OCI-M1 (cell line): Measurements from ENCODE around the gene OSGIN1.

Experiments
- DNase-seq: peaks from one replicate; lab custom pipeline; 2025; lab: John Stamatoyannopoulos, UW

OSGIN1 gene

DNA sequence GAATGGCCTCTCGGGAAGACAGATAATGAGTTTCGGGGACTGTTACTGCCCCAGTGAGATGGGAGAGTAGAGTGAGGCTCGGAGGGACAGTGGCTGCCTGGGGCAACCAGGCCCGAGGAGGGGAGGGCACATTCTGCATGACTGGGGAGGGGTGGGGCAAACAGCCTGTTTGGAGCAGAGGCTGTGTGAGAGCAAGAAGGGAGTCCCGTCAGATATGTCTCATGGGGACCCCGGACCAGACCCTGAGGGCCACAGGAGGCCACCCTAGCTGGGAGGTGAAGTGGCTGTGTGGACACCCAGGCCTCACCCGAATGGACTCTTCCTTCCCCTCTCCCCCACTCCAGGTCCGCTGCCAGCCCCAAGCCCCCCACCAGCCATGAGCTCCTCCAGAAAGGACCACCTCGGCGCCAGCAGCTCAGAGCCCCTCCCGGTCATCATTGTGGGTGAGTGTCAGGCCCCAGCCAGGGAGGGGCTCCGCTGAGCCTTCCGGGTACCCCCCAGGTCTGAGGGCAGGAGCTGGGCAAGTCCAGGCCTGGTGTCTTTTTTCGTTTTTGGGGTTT is 4.3 kb downstream of the OSGIN1 start:
- no peak for DNase-seq

DNA sequence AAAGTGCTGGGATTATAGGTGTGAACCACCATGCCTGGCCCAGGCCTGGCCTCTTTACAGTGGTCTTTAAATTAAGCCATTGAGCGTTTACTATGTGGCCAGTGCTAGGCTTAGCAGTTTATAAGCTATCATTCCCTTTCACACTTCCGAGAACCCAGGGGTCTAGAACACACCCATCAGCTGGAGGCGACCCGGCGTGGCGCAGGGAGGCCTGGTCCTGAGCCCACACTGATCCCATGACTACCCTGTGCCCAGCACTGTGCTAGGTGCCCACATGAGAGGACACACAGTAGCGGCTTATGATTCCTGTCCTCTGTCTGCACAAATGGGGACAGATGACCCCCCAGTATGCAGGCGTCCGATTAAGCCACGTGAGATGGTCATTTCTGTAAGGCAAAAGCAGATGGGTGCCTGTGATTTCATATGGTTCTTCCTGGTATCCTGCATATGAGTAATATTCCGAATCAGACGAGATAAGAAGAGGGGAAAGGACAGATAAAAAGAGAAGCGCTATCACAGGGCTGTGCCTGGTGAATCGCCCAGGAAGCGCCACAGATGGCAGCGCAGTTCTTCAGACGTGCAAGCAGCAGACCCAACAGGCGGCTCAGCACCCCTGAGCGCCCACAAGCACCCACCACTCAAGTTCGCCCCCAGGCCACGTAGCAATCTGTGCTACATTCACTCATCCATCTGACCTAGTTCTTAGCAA is 5.3 kb downstream of the OSGIN1 start:
- no peak for DNase-seq

DNA sequence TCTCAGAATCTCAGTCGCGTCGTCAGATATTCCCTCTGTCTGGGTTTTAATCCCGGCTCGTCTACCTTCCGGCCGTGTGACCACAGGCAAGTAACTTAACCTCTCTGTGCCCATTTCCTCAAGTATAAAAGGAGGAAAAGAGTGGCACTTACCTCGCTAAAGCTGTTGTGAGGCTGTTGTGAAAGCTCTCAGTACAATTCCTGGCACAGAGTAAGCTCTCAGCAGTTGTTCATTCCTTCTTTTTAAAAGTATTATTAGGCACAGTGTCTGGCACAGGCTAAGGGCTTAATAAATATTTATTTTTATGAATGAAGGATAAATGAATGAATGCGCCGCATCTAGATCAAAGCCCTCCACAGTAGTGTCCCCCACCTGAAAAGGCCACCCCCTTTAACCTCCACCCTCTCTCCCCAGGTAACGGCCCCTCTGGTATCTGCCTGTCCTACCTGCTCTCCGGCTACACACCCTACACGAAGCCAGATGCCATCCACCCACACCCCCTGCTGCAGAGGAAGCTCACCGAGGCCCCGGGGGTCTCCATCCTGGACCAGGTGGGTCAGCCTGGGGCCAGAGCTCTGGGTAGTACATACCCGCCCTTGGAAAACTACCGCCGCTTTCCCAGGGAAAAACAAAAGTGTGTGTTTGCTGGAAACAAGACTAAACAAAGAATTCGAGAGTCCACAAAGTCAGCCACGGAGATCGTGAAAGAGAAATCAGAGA is 6.0 kb downstream of the OSGIN1 start:
- no peak for DNase-seq

DNA sequence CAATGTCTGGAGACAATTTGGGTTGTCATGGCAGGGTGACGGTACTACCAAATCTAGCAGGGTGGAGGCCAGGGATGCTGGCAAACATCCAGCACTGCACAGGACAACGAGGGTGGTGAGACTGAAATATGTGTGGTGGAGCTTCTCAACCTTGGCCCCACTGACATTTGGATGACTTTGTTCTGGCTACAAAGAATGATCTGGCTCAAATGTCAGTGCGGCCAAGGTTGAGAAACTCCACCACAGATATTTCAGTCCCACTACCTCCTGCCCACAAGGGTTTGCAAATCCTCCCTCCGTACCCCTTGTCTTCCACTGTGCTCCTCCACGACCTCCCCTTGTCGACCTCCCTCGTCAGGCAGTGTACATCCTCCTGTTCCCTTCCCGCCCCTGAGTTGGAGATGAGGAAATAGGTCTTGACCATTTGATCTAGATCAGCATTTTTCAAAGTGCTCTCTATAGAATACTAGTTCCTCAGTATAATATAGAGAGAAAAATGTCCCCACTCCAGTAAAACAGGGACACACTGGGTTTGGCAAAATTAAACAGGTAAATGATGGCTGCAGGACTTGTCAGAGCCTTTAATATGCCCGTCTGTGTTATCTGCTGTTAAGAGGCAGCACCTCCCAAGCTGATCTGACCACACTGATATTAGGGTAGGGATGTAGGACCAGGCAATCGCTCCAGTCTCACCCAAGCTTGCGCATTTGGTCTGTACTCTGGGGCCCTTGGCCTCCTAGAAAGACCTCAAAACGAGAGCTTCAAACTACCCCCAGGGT is 6.8 kb downstream of the OSGIN1 start:
- no peak for DNase-seq

DNA sequence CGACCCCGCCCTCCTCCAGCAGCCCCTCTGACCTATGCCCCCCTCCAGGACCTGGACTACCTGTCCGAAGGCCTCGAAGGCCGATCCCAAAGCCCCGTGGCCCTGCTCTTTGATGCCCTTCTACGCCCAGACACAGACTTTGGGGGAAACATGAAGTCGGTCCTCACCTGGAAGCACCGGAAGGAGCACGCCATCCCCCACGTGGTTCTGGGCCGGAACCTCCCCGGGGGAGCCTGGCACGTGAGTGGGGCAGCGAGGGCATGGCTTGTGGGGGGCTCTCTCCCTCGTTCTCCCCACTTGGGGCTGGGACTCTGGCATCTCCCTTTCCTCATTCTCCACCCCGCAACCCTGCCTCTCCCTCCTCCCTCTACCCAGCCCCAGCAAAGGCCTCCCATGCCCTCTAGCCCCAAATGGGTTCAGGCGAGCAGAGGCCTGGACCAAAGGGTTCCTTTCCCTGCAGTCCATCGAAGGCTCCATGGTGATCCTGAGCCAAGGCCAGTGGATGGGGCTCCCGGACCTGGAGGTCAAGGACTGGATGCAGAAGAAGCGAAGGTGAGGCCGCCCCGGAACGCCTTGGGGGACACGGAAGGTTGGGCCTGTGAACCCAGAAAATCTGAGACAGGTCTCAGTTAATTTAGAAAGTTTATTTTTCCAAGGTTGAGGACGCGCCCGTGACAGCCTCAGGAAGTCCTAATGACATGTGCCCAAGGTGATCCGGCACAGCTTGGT is 7.6 kb downstream of the OSGIN1 start:
- no peak for DNase-seq

DNA sequence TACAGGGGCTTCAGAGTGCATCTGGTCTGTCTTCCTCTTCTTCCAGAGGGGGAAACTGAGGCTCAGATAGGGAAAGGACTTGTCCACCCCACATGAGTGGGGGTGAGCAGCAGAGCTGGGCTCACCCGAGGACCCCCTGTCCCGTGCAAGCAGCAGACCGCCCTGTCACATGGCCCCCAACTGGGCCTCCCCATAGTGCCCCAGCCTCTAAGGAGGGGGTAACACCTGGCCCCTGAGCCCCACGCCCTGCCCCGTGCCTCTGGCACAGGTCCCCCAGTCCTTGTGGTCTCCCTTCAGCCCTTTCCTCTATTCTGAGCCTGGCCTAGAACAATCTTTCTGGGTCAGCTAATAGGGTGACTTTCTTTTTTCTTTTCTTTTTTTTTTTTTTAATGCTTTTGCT is 8.6 kb downstream of the OSGIN1 start:
- no peak for DNase-seq

DNA sequence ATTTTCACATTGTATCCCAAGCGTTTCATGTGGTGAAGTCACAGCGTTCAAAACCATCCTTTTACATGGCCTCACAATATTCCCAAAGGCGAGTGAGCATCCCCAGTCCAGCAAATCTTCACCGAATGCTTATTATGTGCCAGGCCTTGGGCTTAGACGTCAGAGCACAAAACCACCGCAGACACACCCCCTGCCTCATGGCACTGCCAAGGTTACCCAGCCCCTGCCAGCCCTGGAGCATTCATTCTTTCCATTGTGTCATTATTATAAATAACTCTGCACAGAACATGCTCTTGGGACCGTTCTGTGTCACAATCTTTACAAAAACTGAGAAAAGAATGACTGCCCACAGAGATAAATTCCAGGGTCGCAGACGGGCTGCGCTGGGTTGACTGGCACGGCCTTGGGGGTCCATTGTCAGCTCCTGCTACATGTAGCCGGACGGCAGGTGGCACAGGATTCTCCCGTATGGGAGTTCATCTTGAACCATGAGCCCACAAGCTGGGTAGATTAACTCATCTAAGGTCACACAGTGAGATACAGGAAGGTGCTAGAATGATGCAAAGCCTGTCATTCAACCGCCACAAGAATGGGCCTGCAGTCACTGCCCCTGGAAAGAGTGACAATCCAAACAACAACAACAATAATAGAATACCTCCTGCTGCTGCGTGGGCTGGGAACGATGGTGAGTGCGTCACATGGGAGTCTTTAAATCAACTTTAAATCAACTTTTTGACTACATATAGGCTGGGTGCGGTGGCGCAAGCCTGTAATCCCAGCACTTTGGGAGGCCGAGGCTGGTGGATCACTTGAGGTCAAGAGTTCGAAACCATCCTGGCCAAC is 10.5 kb downstream of the OSGIN1 start:
- DNase-seq, result no peak

DNA sequence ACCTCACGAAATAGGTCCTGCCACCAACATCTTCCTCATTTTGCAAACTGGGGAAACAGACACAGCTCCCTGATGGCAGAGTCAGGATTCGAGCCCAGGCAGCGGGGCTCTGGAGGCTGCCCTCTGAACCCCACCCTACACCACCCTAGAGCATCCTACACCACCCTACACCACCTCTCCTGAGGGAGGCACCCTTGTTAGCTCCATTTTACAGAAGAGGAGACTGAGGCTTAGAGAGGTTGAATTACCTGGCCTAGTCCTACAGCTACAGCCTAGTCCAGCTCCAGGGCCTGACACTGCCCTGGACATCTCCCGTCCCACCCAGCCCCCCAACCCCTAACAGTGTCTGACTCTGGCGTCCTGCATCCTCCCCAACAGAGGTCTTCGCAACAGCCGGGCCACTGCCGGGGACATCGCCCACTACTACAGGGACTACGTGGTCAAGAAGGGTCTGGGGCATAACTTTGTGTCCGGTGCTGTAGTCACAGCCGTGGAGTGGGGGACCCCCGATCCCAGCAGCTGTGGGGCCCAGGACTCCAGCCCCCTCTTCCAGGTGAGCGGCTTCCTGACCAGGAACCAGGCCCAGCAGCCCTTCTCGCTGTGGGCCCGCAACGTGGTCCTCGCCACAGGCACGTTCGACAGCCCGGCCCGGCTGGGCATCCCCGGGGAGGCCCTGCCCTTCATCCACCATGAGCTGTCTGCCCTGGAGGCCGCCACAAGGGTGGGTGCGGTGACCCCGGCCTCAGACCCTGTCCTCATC is 11.8 kb downstream of the OSGIN1 start:
- no peak for DNase-seq

DNA sequence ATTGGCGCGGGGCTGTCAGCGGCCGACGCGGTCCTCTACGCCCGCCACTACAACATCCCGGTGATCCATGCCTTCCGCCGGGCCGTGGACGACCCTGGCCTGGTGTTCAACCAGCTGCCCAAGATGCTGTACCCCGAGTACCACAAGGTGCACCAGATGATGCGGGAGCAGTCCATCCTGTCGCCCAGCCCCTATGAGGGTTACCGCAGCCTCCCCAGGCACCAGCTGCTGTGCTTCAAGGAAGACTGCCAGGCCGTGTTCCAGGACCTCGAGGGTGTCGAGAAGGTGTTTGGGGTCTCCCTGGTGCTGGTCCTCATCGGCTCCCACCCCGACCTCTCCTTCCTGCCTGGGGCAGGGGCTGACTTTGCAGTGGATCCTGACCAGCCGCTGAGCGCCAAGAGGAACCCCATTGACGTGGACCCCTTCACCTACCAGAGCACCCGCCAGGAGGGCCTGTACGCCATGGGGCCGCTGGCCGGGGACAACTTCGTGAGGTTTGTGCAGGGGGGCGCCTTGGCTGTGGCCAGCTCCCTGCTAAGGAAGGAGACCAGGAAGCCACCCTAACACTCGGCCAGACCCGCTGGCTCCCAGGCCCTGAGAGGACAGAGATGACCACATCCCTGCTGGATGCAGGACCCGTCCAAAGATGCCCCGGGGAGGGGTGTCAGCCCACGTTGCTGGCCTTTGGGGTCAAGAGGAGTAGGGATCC is 12.6 kb downstream of the OSGIN1 start:
- DNase-seq, result no peak

DNA sequence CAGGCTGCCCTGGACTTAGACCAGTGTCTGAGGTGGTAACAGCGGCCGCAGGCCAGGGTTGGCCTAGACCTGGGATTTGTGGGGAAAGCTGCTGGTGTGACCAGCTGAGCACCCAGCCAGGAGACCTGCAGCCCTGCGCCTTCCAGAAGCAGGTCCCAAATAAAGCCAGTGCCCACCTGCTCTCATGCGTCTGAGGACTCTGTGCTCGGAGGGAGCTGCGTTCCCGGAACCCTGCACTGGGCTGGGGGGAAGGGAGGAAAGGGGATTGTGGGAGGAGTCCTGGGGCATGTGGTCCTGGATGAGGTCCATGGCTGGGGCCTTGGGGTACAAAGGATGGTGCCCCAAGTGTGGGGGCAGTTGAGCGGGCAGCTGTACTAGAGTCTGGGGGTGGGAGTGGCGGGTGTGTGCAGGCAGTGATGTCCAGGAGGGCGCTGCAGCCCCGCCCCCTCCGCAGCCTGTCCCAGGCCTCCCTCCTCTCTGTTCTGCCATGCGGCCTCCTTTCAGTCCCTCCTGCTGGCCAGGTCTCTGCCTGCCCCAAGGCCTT is 13.2 kb downstream of the OSGIN1 start:
- DNase-seq, result no peak

DNA sequence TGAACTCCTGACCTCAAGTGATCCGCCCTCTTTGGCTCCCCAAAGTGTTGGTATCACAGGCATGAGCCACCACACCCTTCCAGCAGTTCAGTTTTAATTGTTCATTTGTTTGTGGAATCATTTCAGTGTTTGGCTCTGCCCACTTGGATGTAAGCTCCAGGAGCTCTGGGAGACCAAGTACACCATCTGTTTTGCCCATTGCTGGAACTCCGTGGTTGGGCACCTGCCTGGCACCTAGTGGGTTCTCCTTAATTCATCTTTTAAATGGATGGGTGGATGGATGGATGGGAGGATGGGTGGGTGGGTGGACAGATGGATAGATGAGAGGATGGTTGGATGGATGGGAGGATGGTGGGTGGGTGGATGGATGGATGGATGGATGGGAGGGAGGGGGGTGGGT is 14.1 kb downstream of the OSGIN1 start:
- DNase-seq, result no peak

DNA sequence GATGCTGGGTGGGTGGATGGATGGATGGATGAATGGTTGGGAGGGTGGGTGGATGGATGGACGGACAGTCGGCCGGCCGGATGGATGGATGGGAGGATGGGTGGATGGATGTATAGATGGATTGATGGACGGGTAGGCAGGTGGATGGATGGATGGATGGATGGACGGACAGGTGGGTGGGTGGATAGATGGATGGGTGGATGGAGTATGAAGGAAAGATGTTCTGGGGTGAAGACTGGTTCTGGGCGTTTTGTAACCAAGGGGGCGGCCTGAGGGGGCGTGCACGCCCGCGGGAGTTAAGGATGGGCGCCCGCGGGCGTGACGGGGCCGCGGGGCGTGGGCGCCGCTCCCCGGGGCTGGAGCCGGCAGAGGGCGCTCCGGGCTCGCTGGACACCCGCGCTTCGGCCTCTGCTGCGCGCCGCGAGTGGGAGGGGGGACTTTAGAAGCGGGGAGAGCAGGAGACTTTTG is 14.8 kb downstream of the OSGIN1 start, which contains the start of gene NECAB2:
NECAB2 (plus strand) TSS at position 407 of the 468 bp plus-strand sequence. CDS start 405 bp downstream, outside the sequence.
- peak; percentile 54 for DNase-seq

DNA sequence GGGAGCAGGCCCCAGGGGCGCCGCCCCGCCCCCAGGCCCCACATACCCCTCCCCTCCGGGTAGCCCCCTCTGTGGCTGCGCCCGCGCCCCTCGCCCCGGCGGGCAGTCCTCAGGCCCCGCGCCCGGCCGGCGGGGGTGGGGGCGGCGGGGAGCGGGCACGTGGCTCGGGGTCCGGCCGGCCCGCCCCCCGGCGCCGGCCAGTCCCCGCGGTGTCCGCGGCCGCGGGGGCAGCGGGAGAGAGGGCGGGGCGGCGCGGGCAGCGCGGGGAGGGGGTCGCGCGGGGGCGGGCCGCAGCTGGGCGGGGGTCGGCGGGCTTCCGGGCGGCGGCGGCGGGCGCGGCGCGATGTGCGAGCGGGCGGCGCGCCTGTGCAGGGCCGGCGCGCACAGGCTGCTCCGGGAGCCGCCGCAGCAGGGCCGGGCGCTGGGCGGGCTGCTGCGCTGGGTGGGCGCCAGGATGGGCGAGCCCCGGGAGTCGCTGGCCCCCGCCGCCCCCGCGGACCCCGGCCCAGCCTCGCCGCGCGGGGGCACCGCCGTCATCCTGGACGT is 15.3 kb downstream of the OSGIN1 start:
- no peak for DNase-seq

DNA sequence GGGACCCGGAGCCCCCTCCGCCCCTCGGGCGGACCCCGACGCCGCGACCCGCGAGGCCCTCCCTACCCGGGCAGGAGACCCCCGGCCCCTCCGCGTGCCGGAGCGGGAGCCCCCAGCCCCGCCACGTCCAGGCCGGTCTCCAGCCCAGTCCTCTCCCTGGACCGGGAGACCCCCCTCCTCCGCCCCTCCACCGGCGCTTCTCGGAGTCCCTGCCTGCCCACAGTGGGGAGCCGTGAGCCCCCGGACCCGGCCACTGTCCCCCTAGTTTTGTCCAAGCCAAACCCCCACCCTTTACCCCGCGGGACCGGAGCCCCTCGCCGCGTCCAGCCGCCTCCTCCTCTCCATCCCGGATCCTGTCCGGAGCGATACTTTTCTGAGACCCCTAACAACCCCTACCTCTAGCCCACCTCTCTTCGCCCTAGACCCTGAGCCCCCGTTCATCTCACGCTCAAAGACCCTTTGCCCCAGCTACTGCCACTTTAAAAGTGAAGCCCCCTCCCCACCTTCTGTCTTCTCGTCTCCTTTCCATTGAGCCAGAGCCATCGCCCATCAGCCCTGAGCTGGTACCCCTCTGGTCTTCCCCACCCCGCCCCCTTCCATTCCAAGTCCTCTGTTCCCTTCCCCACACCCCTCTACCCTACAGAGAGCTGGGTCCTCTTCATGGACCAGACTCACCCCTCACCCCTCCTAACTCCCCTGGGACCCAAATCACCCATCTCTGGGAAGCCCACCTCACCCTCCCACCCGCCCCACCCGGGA is 16.0 kb downstream of the OSGIN1 start:
- no peak for DNase-seq

DNA sequence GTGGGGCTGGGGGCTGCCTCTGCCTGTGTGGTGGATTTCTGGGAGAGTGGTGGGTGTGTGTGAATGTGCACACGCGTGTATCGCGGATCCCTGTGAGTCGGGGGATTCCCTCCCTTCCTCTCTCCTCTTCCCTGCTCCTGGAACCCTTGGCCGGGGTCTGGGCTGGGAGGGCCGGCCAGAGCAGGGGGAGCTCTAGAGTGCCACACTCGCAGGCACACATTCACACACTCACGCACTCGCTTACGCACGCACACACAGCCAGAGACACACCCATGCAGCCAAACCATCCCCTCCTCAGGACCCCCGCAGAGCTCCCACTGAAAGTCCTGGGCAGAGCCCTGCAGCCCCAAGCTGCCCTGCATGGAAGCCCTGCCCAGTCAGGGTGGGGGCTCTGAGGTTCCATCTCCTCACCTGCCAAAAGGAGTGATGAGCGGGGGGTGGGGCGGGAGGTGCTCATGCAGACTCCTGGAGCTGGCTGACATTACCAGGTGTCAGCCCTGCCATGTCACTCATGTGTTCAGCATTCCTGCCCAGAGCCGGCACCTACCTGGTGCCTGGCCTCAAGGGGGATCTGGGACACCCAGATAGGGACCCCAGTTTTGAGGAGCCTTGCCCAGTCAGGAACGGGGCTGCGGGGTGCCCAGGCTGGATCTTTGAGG is 16.9 kb downstream of the OSGIN1 start:
- no peak for DNase-seq

DNA sequence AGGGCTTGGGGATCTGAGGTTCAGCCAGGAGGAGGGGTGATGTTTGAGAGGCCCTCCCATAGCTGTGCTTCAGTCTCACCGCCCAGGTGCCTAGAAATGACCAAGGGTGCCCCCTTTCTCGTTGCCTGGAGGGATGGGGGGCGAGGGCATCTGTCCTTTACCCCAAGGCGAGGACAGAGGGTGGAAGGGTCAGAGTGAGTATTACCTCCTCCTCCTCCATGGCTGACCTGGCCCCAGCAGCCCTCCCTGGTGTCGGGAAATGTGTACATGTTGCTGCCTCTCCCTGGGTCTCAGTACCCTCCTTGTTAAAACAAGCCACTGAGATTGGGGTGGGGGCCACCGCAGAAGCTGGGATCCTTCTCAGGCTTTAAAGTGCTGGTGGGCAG is 17.4 kb downstream of the OSGIN1 start:
- DNase-seq, result no peak
